Mesodermal cell (in vitro differentiated cells): Measurements from ENCODE around the gene CSHL1. TPM values are rescaled to one million over a fixed set of nuclear protein-coding genes. Genes with fewer than 3 reads are reported as not detected.

Experiments
- H3K27ac ChIP-seq: 2 replicates; pipeline ENCODE4 v1.7.0; 2013; ENCODE audit warnings: mild to moderate bottlenecking, low read depth, low read length, moderate library complexity; ENCODE audit not compliant: severe bottlenecking
- H3K36me3 ChIP-seq: 2 replicates; pipeline ENCODE4 v1.7.1; 2013; ENCODE audit warnings: mild to moderate bottlenecking, low read length, moderate library complexity; ENCODE audit not compliant: control insufficient read depth, insufficient read depth
- H3K4me1 ChIP-seq: one replicate; pipeline ENCODE4 v1.7.1; 2013; ENCODE audit warnings: mild to moderate bottlenecking, low read length; ENCODE audit not compliant: insufficient read depth, control insufficient read depth, poor library complexity, severe bottlenecking
- H3K4me3 ChIP-seq: 2 replicates; pipeline ENCODE4 v1.7.0; 2013; ENCODE audit warnings: low read length, control low read depth, mild to moderate bottlenecking; ENCODE audit not compliant: insufficient read depth, poor library complexity, severe bottlenecking; ENCODE audit errors: extremely low read depth
- H3K9me3 ChIP-seq: 2 replicates; pipeline ENCODE4 v1.7.1; 2013; ENCODE audit warnings: mild to moderate bottlenecking, low read length, moderate library complexity; ENCODE audit not compliant: control insufficient read depth
- WGBS, 2 experiments: methylation state at CpG; one replicate each; pipeline ENCODE4 v1.1.5; 2013; ENCODE audit warnings: missing lambda C conversion rate in 2 of 2; ENCODE audit not compliant: insufficient coverage in 2 of 2; 5-methylcytosine and 5-hydroxymethylcytosine counted together
- polyA plus RNA-seq, 2 experiments: library from polyadenylated mRNA; stranded (reverse); fragments of 50-300 nt; gene quantifications; one replicate each; pipeline ENCODE4 v1.2.3, GENCODE V29; 2013

CSHL1 gene
- not detected for polyA plus RNA-seq (2013, experiment 1 of 2)
- polyA plus RNA-seq (2013, experiment 2 of 2) = not detected

- no peaks in the 10 kb centered on the region for H3K36me3 ChIP-seq
- H3K4me3 ChIP-seq = no peak within 1 kb of the TSS
- H3K4me1 ChIP-seq = no peaks in the 10 kb centered on the region
- 81 to 91% methylated on average over 10 to 11 of the region's 15 CpGs for WGBS, 2 experiments
- H3K9me3 ChIP-seq = no peaks in the 10 kb centered on the region
- H3K27ac ChIP-seq = no peak within 1 kb of the TSS
Observed at GRCh38 chr17:63911041-63911635, at the start of gene CSHL1. TSS of gene CSHL1 (minus strand) at chr17:63911258. CDS start at chr17:63911196, 62 bp downstream.

- no peaks in the 10 kb centered on the region for H3K36me3 ChIP-seq
- H3K27ac ChIP-seq = no peak overlapping the region
- H3K4me3 ChIP-seq = no peak overlapping the region
- no peaks in the 10 kb centered on the region for H3K4me1 ChIP-seq
- 22 to 23% methylated on average over 6 to 7 of the region's 7 CpGs for WGBS, 2 experiments
- H3K9me3 ChIP-seq = no peaks in the 10 kb centered on the region
Observed at GRCh38 chr17:63960430-63960829, 49.4 kb upstream of the CSHL1 start.

- no peak overlapping the region for H3K4me3 ChIP-seq
- H3K9me3 ChIP-seq = no peaks in the 10 kb centered on the region
- no peaks in the 10 kb centered on the region for H3K4me1 ChIP-seq
- WGBS, 2 experiments = 69 to 88% methylated on average over 8 to 9 of the region's 9 CpGs
- H3K27ac ChIP-seq = no peak overlapping the region
- no peaks in the 10 kb centered on the region for H3K36me3 ChIP-seq
Observed at GRCh38 chr17:63960006-63960405, 48.9 kb upstream of the CSHL1 start.

GRCh38 chr17:63956296-63956920 is 45.4 kb upstream of the CSHL1 start:
- WGBS, 2 experiments = 92% methylated on average over 2 to 5 of the region's 5 CpGs
- H3K9me3 ChIP-seq = no peaks in the 10 kb centered on the region
- H3K4me1 ChIP-seq = peaks cover 7% of the 10 kb centered on the region

GRCh38 chr17:63955791-63956190 is 44.7 kb upstream of the CSHL1 start:
- no peaks in the 10 kb centered on the region for H3K36me3 ChIP-seq
- no peak overlapping the region for H3K4me3 ChIP-seq
- WGBS, 2 experiments = 86% methylated on average over 4 of the region's 4 CpGs
- H3K4me1 ChIP-seq = peaks cover 7% of the 10 kb centered on the region
- H3K27ac ChIP-seq = no peak overlapping the region
- H3K9me3 ChIP-seq = no peaks in the 10 kb centered on the region

More at GRCh38 chr17:63956296-63956920, 45.4 kb upstream of the CSHL1 start:
- H3K36me3 ChIP-seq = no peaks in the 10 kb centered on the region
- H3K27ac ChIP-seq = no peak overlapping the region
- H3K4me3 ChIP-seq = no peak overlapping the region

GRCh38 chr17:63955232-63955631 is 44.2 kb upstream of the CSHL1 start:
- Histone ChIP-seq H3K27ac (no peak overlapping the region), H3K4me1 (peaks cover 7% of the 10 kb centered on the region), H3K9me3 (no peaks in the 10 kb centered on the region), H3K4me3 (no peak overlapping the region), H3K36me3 (no peaks in the 10 kb centered on the region)
- 87 to 93% methylated on average over 5 to 8 of the region's 11 CpGs for WGBS, 2 experiments

- no peak overlapping the region for H3K4me3 ChIP-seq
- no peaks in the 10 kb centered on the region for H3K9me3 ChIP-seq
- H3K36me3 ChIP-seq = no peaks in the 10 kb centered on the region
- H3K4me1 ChIP-seq = peaks cover 7% of the 10 kb centered on the region
- H3K27ac ChIP-seq = no peak overlapping the region
- 82 to 94% methylated on average over 5 to 8 of the region's 11 CpGs for WGBS, 2 experiments
Observed at GRCh38 chr17:63954402-63955063, 43.5 kb upstream of the CSHL1 start.

GRCh38 chr17:63950940-63951907 is 40.2 kb upstream of the CSHL1 start:
- no peak overlapping the region for H3K27ac ChIP-seq
- H3K9me3 ChIP-seq = no peaks in the 10 kb centered on the region
- 93% methylated on average over 26 to 28 of the region's 29 CpGs for WGBS, 2 experiments
- peaks cover 7% of the 10 kb centered on the region for H3K4me1 ChIP-seq
- no peak overlapping the region for H3K4me3 ChIP-seq
- H3K36me3 ChIP-seq = no peaks in the 10 kb centered on the region

- H3K4me3 ChIP-seq = no peak overlapping the region
- H3K4me1 ChIP-seq = peaks cover 7% of the 10 kb centered on the region
- no peak overlapping the region for H3K27ac ChIP-seq
- H3K9me3 ChIP-seq = no peaks in the 10 kb centered on the region
- WGBS, 2 experiments = 85 to 88% methylated on average over 11 of the region's 18 CpGs
- no peaks in the 10 kb centered on the region for H3K36me3 ChIP-seq
Observed at GRCh38 chr17:63949576-63950250, 38.7 kb upstream of the CSHL1 start.

GRCh38 chr17:63948521-63948920 is 37.5 kb upstream of the CSHL1 start:
- no peak overlapping the region for H3K4me3 ChIP-seq
- 94% methylated on average over 7 to 8 of the region's 9 CpGs for WGBS, 2 experiments
- H3K9me3 ChIP-seq = no peaks in the 10 kb centered on the region
- no peaks in the 10 kb centered on the region for H3K36me3 ChIP-seq
- no peaks in the 10 kb centered on the region for H3K4me1 ChIP-seq
- no peak overlapping the region for H3K27ac ChIP-seq
